IgD-negative memory B cell (primary cell): ENCODE data around the gene DCHS2. TPM values are rescaled to one million over a fixed set of nuclear protein-coding genes. Genes with fewer than 3 reads are reported as not detected.

Experiments used
- H3K27ac Mint-ChIP-seq, 3 donors: one replicate each; pipeline ENCODE4 v1.8.0; 2020 to 2022; ENCODE audit warnings: mild to moderate bottlenecking in 3 of 3, mixed read lengths in 3 of 3, moderate library complexity in 1 of 3
- H3K27me3 Mint-ChIP-seq: one replicate; pipeline ENCODE4 v1.8.0; 2021; ENCODE audit warnings: mixed read lengths
- H3K36me3 Mint-ChIP-seq: one replicate; pipeline ENCODE4 v1.8.0; 2020; ENCODE audit warnings: mild to moderate bottlenecking, mixed read lengths
- H3K4me1 Mint-ChIP-seq, 3 donors: one replicate each; pipeline ENCODE4 v1.8.0; 2020 to 2022; ENCODE audit warnings: mixed read lengths in 3 of 3, mild to moderate bottlenecking in 1 of 3
- H3K4me3 Mint-ChIP-seq, 4 donors: one replicate each; pipeline ENCODE4 v1.8.0; 2020 to 2022; ENCODE audit warnings: mild to moderate bottlenecking in 4 of 4, mixed read lengths in 4 of 4, moderate library complexity in 3 of 4
- H3K9me3 Mint-ChIP-seq, 3 donors: one replicate each; pipeline ENCODE4 v1.8.0; 2020 to 2021; ENCODE audit warnings: mixed read lengths in 3 of 3, mild to moderate bottlenecking in 1 of 3
- polyA plus RNA-seq: library from polyadenylated mRNA; unstranded; fragments of 300-500 nt; fragmentation: Illumina TruSeq; gene quantifications from one replicate; pipeline ENCODE4 v1.2.3, GENCODE V29; 2021

DCHS2 gene
- polyA plus RNA-seq, 1 donor from 2014 or later = 0.01 TPM

GRCh38 chr4:154414371-154414770 is 77.2 kb downstream of the DCHS2 start:
- peaks cover 14% of the 10 kb centered on the region for H3K27me3 Mint-ChIP-seq
- no peaks in the 10 kb centered on the region for H3K36me3 Mint-ChIP-seq
- peaks cover 10 to 17% (median 14%) of the 10 kb centered on the region in 3 donors for H3K4me1 Mint-ChIP-seq
- H3K9me3 Mint-ChIP-seq = peaks cover 0 to 8% (median 4%) of the 10 kb centered on the region in 3 donors
- no peak overlapping the region for H3K27ac Mint-ChIP-seq
- no peak overlapping the region for H3K4me3 Mint-ChIP-seq

DNA sequence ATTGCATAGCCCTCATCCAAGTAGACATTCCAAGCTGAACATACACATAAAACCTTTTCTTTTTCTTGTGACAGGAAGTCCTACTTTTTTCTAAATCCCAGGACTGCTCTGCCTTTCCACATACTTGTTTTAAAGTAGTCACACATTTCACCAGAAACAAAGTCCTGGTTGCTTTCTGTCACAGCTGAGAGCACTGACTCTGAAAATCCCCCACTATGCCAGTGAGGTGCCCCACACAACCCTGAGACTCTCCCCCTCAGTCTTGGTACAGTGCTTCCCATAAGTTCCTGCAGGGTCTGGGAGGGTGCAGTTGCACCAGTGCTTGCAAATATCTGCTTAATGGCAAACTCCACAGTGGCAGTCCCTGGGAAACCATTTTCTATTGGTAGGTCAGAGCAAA is 84.2 kb downstream of the DCHS2 start:
- H3K27me3 Mint-ChIP-seq = peaks cover 7% of the 10 kb centered on the region

GRCh38 chr4:154406018-154406795 is 85.4 kb downstream of the DCHS2 start:
- Mint-ChIP-seq H3K4me1 (peaks cover 4 to 9% (median 7%) of the 10 kb centered on the region in 3 donors), H3K9me3 (peaks cover 3 to 11% (median 4%) of the 10 kb centered on the region in 3 donors), H3K4me3 (no peak overlapping the region), H3K27ac (no peak overlapping the region), H3K36me3 (no peaks in the 10 kb centered on the region), H3K27me3 (peaks cover 7% of the 10 kb centered on the region)

More for the DNA sequence above, 84.2 kb downstream of the DCHS2 start:
- Mint-ChIP-seq H3K36me3 (no peaks in the 10 kb centered on the region), H3K4me3 (no peak overlapping the region), H3K4me1 (peaks cover 4 to 9% (median 7%) of the 10 kb centered on the region in 3 donors), H3K9me3 (peaks cover under 1 to 11% (median 4%) of the 10 kb centered on the region in 3 donors), H3K27ac (no peak overlapping the region)

DNA sequence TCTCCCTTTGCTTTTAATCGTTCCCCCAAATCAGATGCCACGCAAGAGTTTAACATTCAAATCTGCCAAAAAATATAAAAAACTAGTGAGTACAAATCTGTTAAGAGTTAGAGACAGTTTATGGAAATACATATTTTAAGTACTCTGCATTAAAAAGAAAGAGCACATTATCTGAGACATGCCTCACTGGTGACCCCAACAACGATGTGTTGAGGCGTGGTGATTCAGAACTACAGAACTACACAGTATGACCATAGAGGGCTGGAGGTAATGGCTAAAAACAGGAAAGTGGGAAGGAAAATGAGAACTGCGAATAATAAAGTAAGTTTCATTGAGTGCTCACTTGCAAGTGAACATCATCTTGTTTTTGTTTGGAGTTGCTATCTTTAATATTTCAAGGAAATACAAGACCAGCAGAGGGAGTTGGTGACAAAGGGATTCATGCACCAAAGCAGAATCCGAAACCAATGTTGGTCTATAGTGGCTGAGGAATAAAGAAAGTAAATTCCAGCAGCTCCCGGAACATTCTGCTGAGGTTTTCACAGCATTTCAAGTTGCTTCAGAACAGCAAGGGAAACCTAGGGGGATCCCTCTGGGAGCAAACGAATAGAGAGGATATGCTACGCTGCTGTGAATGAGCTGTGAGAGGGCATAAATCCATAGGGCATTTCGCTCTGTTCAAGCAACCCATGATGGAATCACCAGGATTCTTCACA is 92.2 kb downstream of the DCHS2 start:
- peaks cover 0 to 3% (median 0%) of the 10 kb centered on the region in 3 donors for H3K9me3 Mint-ChIP-seq
- peaks cover 0 to 8% (median 2%) of the 10 kb centered on the region in 3 donors for H3K4me1 Mint-ChIP-seq
- H3K27me3 Mint-ChIP-seq = peaks cover 2% of the 10 kb centered on the region
- no peaks in the 10 kb centered on the region for H3K36me3 Mint-ChIP-seq
- H3K27ac Mint-ChIP-seq = no peak overlapping the region
- no peak overlapping the region for H3K4me3 Mint-ChIP-seq

DNA sequence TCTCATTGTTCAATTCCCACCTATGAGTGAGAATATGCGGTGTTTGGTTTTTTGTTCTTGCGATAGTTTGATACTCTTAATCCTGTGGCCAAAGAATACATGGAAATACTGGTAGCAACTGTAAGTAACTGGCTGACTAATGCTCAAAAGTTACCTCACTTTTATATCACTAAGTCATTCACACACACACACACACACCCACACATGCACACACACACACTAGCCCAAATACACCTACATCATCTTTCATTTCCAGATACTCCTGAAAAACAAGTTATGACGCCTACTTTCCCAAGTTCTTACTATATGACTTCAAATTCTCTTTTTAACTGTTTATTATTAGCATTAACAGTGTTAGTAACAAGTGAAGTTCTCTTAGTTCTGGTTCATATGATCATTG is 101.3 kb downstream of the DCHS2 start:
- Mint-ChIP-seq H3K4me3 (peak overlapping the region in 1 of 4 donors; percentile 44), H3K36me3 (no peaks in the 10 kb centered on the region), H3K27me3 (peaks cover 3% of the 10 kb centered on the region), H3K4me1 (no peaks in the 10 kb centered on the region), H3K9me3 (peaks cover 0 to 3% (median 0%) of the 10 kb centered on the region in 3 donors), H3K27ac (no peak overlapping the region)

GRCh38 chr4:154389148-154389547 is 102.5 kb downstream of the DCHS2 start:
- Mint-ChIP-seq H3K4me3 (no peak overlapping the region), H3K27me3 (peaks cover 3% of the 10 kb centered on the region), H3K36me3 (no peaks in the 10 kb centered on the region), H3K9me3 (peaks cover 0 to 4% (median 0%) of the 10 kb centered on the region in 3 donors), H3K4me1 (no peaks in the 10 kb centered on the region), H3K27ac (no peak overlapping the region)

DNA sequence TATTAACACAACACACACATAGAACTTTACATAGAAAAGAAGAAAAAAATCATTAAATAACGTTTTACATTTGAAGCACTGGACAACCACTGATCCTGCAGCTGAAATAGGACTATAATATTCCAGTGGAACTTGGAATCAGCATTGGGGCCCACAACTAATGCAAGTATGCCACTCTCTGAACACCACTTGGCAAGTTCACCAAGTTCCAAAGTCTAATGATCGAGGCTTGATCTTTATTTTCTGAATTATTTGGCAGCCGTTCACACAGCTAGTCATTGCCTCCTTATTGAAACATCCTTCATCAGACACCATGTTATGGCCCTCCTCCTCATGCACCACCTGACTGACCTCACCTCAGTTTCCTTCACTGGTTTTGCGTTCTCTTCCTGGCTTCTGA is 107.6 kb downstream of the DCHS2 start:
- H3K36me3 Mint-ChIP-seq = no peaks in the 10 kb centered on the region
- no peak overlapping the region for H3K4me3 Mint-ChIP-seq
- no peak overlapping the region for H3K27ac Mint-ChIP-seq
- no peaks in the 10 kb centered on the region for H3K27me3 Mint-ChIP-seq
- H3K9me3 Mint-ChIP-seq = peaks cover 2 to 8% (median 3%) of the 10 kb centered on the region in 3 donors
- H3K4me1 Mint-ChIP-seq = no peaks in the 10 kb centered on the region

DNA sequence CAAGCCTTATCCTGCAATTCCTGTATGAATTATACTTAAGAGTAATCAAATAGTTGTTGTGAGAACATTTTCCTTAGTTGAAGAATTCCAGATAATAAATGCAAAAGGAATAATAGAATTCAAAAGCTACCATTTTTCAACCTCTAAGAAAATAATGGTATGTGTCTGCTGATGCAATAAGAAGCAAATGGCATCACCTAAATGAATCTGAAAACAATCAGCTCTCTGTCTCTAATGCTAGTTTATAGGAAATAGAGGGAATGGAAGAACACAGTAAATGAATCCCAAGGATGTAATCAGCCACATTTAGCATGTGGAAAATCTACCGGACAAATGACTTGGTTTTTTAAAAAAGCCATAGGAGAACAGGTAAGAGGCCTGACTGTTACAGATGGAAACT is 115.1 kb downstream of the DCHS2 start:
- Mint-ChIP-seq H3K36me3 (no peaks in the 10 kb centered on the region), H3K4me1 (no peaks in the 10 kb centered on the region), H3K9me3 (peaks cover 0 to 5% (median 2%) of the 10 kb centered on the region in 3 donors), H3K27me3 (no peaks in the 10 kb centered on the region), H3K4me3 (no peak overlapping the region), H3K27ac (no peak overlapping the region)

DNA sequence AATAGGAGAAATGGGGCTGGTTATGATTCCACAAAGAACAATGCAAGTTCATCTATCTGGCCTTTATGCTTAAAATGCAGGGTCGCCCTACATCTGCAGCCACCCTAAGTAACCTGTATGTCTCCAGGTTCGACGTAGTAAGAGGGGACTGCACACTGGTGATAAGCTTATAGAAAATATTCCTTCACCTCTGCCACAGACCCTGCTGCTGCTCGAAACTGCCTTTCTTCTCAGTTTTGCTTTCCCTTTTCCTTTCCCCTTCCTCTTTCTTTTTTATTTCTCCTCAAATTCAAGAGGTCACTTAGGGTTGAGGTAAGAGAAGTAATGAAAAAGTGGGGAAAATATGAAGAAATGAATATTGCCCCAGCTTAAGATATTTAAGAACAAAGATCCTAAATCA is 123.5 kb downstream of the DCHS2 start:
- H3K4me1 Mint-ChIP-seq = peaks cover 8 to 21% (median 21%) of the 10 kb centered on the region in 3 donors
- peak overlapping the region in 1 of 3 donors; percentile 84 for H3K27ac Mint-ChIP-seq
- H3K36me3 Mint-ChIP-seq = peaks cover 2% of the 10 kb centered on the region
- H3K27me3 Mint-ChIP-seq = peaks cover 1% of the 10 kb centered on the region
- peak overlapping the region; percentile 15 to 88 (median 75) for H3K4me3 Mint-ChIP-seq
- peaks cover 0 to 2% (median 2%) of the 10 kb centered on the region in 3 donors for H3K9me3 Mint-ChIP-seq

GRCh38 chr4:154367659-154368058 is 123.9 kb downstream of the DCHS2 start:
- H3K4me3 Mint-ChIP-seq = peak overlapping the region; percentile 15 to 88 (median 75)
- H3K27ac Mint-ChIP-seq = peak overlapping the region in 1 of 3 donors; percentile 84
- H3K27me3 Mint-ChIP-seq = peaks cover 1% of the 10 kb centered on the region

DNA sequence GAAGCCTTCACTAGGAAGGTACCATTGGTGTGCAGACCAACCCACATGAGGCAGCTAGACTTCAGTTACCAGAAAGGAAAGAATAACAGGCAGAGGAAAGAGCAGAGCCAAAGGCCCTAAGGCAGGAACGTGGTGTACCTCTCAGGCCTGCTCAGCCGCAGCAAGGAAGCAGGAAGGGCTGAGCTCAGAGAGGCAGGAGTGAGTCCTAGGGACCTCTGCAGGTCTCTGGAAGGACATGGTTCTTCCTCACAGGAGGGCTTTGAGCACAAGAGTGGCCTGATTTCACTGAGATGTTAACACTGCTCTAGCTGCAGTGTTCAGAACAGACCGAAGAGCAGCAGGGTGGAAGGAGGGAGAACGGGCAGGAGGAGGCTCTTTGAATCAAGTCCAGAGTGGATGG is 124.6 kb downstream of the DCHS2 start:
- H3K36me3 Mint-ChIP-seq = peaks cover 2% of the 10 kb centered on the region
- no peak overlapping the region for H3K27ac Mint-ChIP-seq
- peak overlapping the region in 1 of 4 donors; percentile 50 for H3K4me3 Mint-ChIP-seq
- peaks cover 1% of the 10 kb centered on the region for H3K27me3 Mint-ChIP-seq
- H3K4me1 Mint-ChIP-seq = peaks cover 11 to 23% (median 23%) of the 10 kb centered on the region in 3 donors
- peaks cover 0 to 2% (median 0%) of the 10 kb centered on the region in 3 donors for H3K9me3 Mint-ChIP-seq

More at GRCh38 chr4:154367659-154368058, 123.9 kb downstream of the DCHS2 start:
- Mint-ChIP-seq H3K36me3 (peaks cover 2% of the 10 kb centered on the region), H3K4me1 (peaks cover 8 to 21% (median 21%) of the 10 kb centered on the region in 3 donors), H3K9me3 (peaks cover 0 to 2% (median 2%) of the 10 kb centered on the region in 3 donors)

DNA sequence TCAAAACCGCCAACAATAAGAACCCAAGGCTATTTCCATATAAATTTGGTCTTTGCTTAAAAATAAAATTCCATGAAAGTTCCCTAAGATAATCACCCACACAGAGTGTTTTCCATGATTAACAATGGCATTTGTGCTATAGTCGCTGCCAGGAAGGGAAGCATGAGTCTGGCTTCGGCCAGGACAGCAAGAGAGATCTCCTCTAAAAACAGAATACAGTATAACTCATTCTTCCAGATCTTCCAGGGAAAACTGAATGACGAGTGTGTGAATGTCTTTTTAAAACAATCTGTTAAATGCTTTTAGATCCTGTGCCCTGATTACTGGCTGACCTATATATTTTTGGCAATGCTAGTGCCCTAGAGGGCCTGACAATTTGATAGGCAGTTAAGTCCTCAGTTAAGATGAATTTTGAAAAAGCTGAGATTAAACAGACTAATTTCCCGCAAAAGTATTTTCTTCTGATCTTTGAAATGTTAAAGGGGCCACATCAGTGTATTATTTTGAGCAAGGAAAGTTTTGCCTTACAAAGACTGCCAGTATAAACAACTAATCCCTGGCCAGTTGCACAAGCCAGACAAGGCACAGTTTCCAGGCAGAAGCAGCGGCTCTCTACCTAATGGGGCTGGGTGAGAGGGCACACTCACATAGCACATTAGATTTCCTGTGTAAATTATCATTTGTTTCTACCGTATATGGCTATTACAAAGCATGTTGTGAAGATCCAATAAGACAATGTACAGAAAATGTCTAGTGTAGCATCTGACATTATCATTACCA is 127.3 kb downstream of the DCHS2 start:
- peaks cover 4% of the 10 kb centered on the region for H3K27me3 Mint-ChIP-seq
- H3K4me3 Mint-ChIP-seq = no peak overlapping the region
- H3K4me1 Mint-ChIP-seq = peaks cover 25 to 40% (median 31%) of the 10 kb centered on the region in 3 donors
- H3K36me3 Mint-ChIP-seq = no peaks in the 10 kb centered on the region
- no peak overlapping the region for H3K27ac Mint-ChIP-seq
- no peaks in the 10 kb centered on the region for H3K9me3 Mint-ChIP-seq

GRCh38 chr4:154361450-154361849 is 130.1 kb downstream of the DCHS2 start:
- Mint-ChIP-seq H3K36me3 (no peaks in the 10 kb centered on the region), H3K4me3 (peak overlapping the region; percentile 3 to 76 (median 44)), H3K27ac (peak overlapping the region in 2 of 3 donors; percentile 3 to 61), H3K4me1 (peaks cover 13 to 22% (median 17%) of the 10 kb centered on the region in 3 donors), H3K27me3 (peaks cover 4% of the 10 kb centered on the region), H3K9me3 (no peaks in the 10 kb centered on the region)

DNA sequence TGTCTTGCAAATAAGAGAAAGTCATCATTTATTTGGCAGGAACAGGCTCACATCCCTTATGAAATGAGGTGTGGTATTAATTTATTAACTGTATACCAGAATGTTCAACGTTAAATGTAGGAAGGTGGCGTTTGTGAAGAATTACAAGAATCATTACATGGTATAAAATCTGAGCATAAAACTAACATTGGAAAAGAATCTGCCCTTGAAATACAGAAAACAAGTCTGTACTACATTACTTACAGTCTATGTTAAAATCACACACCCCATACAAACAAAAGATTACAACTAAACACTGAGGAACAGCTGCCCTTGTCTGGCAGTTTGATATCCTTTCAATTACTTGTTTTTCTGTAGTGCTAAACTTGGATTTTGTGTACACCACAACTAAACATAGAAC is 131.1 kb downstream of the DCHS2 start:
- no peaks in the 10 kb centered on the region for H3K36me3 Mint-ChIP-seq

More for the DNA sequence above, 131.1 kb downstream of the DCHS2 start:
- H3K4me3 Mint-ChIP-seq = peak overlapping the region in 1 of 4 donors; percentile 49
- H3K9me3 Mint-ChIP-seq = no peaks in the 10 kb centered on the region
- H3K27ac Mint-ChIP-seq = no peak overlapping the region
- peaks cover 3% of the 10 kb centered on the region for H3K27me3 Mint-ChIP-seq
- peaks cover 10 to 20% (median 17%) of the 10 kb centered on the region in 3 donors for H3K4me1 Mint-ChIP-seq
